Trophoblast cell (in vitro differentiated cells and primary cell): ENCODE measurements around the gene C1QL3.

Source experiments
- DNase-seq, 2 donors: peaks; one replicate each; pipeline ENCODE4 v3.0.0-alpha.2; 2016
- H2AFZ ChIP-seq: 2 replicates; pipeline ENCODE4 v1.6.1; 2013; ENCODE audit warnings: low read length, moderate library complexity, mild to moderate bottlenecking; ENCODE audit not compliant: insufficient read depth, poor library complexity
- H2AK5ac ChIP-seq: 2 replicates; pipeline ENCODE4 v1.6.1; 2013; ENCODE audit warnings: mild to moderate bottlenecking, low read length
- H2BK120ac ChIP-seq: 2 replicates; pipeline ENCODE4 v1.6.1; 2013; ENCODE audit warnings: low read length, mild to moderate bottlenecking, moderate library complexity; ENCODE audit not compliant: insufficient read depth, poor library complexity
- H2BK12ac ChIP-seq: 2 replicates; pipeline ENCODE4 v1.6.1; 2013; ENCODE audit warnings: mild to moderate bottlenecking, low read length, moderate library complexity
- H2BK5ac ChIP-seq: 2 replicates; pipeline ENCODE4 v1.6.1; 2013; ENCODE audit warnings: low read length, low read depth, moderate library complexity, mild to moderate bottlenecking; ENCODE audit not compliant: poor library complexity
- H3K14ac ChIP-seq: 2 replicates; pipeline ENCODE4 v1.6.1; 2013; ENCODE audit warnings: mild to moderate bottlenecking, low read length
- H3K18ac ChIP-seq: 2 replicates; pipeline ENCODE4 v1.6.1; 2013; ENCODE audit warnings: mild to moderate bottlenecking, low read length
- H3K23ac ChIP-seq: 2 replicates; pipeline ENCODE4 v1.6.1; 2013; ENCODE audit warnings: low read length
- H3K27ac ChIP-seq: 2 replicates; pipeline ENCODE4 v1.5.1; 2013; ENCODE audit warnings: low read depth, mild to moderate bottlenecking, inconsistent platforms, low read length, moderate library complexity
- H3K27me3 ChIP-seq: 2 replicates; pipeline ENCODE4 v1.6.1; 2013; ENCODE audit warnings: inconsistent platforms, mild to moderate bottlenecking, low read length, moderate library complexity; ENCODE audit not compliant: insufficient read depth
- H3K36me3 ChIP-seq, 2 experiments: 1 replicate in 1 of 2; 2 replicates in 1 of 2; pipeline ENCODE4 v1.6.1; 2013; ENCODE audit warnings: low read length in 2 of 2, mild to moderate bottlenecking in 2 of 2, moderate library complexity in 1 of 2; ENCODE audit not compliant: insufficient read depth in 2 of 2, control insufficient read depth in 1 of 2
- H3K4ac ChIP-seq: 2 replicates; pipeline ENCODE4 v1.6.1; 2013; ENCODE audit warnings: low read depth, mild to moderate bottlenecking, low read length, moderate library complexity
- H3K4me1 ChIP-seq, 2 experiments: 1 replicate in 1 of 2; 2 replicates in 1 of 2; pipeline ENCODE4 v1.6.1; 2013; ENCODE audit warnings: low read length in 2 of 2, mild to moderate bottlenecking in 2 of 2, moderate library complexity in 1 of 2; ENCODE audit not compliant: insufficient read depth in 2 of 2, control insufficient read depth in 1 of 2
- H3K4me2 ChIP-seq: 2 replicates; pipeline ENCODE4 v1.6.1; 2013; ENCODE audit warnings: inconsistent platforms, mild to moderate bottlenecking, low read length, moderate library complexity
- H3K4me3 ChIP-seq: 2 replicates; pipeline ENCODE4 v1.5.1; 2013; ENCODE audit warnings: mild to moderate bottlenecking, low read depth, low read length, inconsistent platforms
- H3K79me1 ChIP-seq: one replicate; pipeline ENCODE4 v1.6.1; 2013; ENCODE audit warnings: low read length
- H3K79me2 ChIP-seq: 2 replicates; pipeline ENCODE4 v1.6.1; 2013; ENCODE audit warnings: low read length, mild to moderate bottlenecking; ENCODE audit not compliant: control insufficient read depth, insufficient read depth, poor library complexity
- H3K9ac ChIP-seq: 2 replicates; pipeline ENCODE4 v1.6.1; 2013; ENCODE audit warnings: mild to moderate bottlenecking, low read length
- H3K9me3 ChIP-seq: 2 replicates; pipeline ENCODE4 v1.6.1; 2013; ENCODE audit warnings: low read depth, mild to moderate bottlenecking, control low read depth, inconsistent platforms, low read length; ENCODE audit not compliant: insufficient read depth
- H4K12ac ChIP-seq: 2 replicates; pipeline ENCODE4 v1.6.1; 2013; ENCODE audit warnings: low read depth, mild to moderate bottlenecking, low read length, moderate library complexity
- H4K8ac ChIP-seq: 2 replicates; pipeline ENCODE4 v1.6.1; 2013; ENCODE audit warnings: low read depth, mild to moderate bottlenecking, low read length, moderate library complexity
- H4K91ac ChIP-seq: one replicate; pipeline ENCODE4 v1.6.1; 2013; ENCODE audit warnings: low read depth, mild to moderate bottlenecking, low read length, moderate library complexity
- WGBS: extraction: QIAGEN DNeasy Blood & Tissue Kit; methylation state at CpG from one replicate; pipeline ENCODE4 v1.1.7; 2013; ENCODE audit warnings: missing lambda C conversion rate; ENCODE audit not compliant: insufficient read length, insufficient coverage; ENCODE audit errors: extremely low coverage; 5-methylcytosine and 5-hydroxymethylcytosine counted together

The C1QL3 gene

DNA sequence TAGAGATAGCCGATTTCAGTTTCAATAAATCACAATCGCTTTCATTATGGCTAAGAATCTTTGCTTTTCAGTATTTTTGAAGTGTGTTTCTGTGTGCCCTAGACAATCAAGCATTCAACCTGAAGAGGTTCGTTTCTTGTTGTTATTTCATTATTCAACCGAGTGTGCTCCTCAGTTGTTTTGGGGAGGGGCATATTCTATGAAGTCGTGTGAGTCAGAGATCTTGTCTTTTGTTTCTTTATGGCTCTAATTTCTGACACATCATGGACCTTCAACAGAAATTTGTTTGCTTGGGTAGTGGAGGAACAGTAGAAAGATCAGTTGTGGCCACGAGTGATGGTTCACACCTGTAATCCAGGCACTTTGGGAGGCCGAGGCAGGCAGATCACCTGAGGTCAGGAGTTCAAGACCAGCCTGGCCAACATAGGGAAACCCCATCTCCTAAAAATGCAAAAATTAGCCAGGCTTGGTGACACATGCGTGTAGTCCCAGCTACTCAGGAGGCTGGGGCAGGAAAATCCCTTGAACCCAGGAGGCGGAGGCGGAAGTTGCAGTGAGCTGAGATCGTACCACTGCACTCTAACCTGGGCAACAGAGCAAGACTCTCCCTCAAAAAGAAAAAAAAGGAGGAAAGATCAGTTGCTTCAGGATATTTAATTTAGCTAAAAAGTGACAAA lies 38.3 kb downstream of the C1QL3 start:
- H3K27me3 ChIP-seq, result no peaks in the 10 kb centered on the region
- no peaks in the 10 kb centered on the region for H3K9me3 ChIP-seq
- H3K18ac ChIP-seq, result no peak overlapping the region
- H3K9ac ChIP-seq, result no peak overlapping the region
- H3K4ac ChIP-seq, result no peak overlapping the region
- H2BK12ac ChIP-seq, result no peak overlapping the region
- no peaks in the 10 kb centered on the region for H3K4me1 ChIP-seq
- no peak overlapping the region for H4K8ac ChIP-seq
- no peaks in the 10 kb centered on the region for H3K79me1 ChIP-seq
- H3K27ac ChIP-seq, result no peak overlapping the region
- no peak overlapping the region for H2AFZ ChIP-seq
- no peak for DNase-seq
- H3K4me3 ChIP-seq, result no peak overlapping the region
- H3K4me2 ChIP-seq, result no peak overlapping the region
- H2BK120ac ChIP-seq, result no peak overlapping the region
- no peak overlapping the region for H3K14ac ChIP-seq
- H2AK5ac ChIP-seq, result no peak overlapping the region
- H3K79me2 ChIP-seq, result no peaks in the 10 kb centered on the region
- WGBS, result no CpG with 5 or more reads among the region's 11 CpGs
- H4K12ac ChIP-seq, result no peak overlapping the region
- H2BK5ac ChIP-seq, result no peak overlapping the region
- no peaks in the 10 kb centered on the region for H3K36me3 ChIP-seq
- no peak overlapping the region for H3K23ac ChIP-seq
- no peak overlapping the region for H4K91ac ChIP-seq

DNA sequence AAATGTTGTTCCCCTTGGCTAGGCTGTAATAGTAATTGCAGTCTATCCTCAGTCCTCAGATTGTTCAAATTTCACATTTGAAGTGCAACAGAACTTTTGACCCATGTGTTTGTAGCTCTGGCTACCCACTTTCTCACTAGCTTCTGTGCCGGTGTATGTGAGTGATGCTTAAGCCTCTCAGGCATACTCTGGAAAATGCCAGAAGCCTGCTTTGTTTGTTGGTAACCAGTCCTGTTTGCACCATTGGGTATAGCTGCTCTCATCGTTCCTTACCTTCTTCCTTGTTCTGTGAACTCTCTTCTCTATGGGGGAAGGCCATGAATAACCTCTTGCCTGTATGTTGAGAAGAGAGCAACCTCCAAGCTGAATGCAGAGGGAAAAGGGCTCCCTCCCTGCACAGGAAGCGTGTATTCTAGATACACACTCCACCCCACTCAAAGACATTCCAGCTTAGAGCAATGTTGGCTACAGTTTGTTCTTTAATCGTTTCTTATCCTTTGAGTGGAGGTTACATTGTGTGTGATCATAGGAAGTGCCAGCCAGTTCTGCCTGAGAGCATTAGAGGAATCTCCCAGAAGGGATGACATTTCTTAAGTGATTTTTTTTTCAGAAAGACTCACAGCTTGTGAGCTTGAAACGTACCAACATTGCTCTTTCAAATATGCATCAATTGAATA lies 40.5 kb downstream of the C1QL3 start:
- Histone ChIP-seq H3K36me3 (no peaks in the 10 kb centered on the region), H3K18ac (no peak overlapping the region), H2BK5ac (no peak overlapping the region), H3K23ac (no peak overlapping the region), H3K79me1 (no peaks in the 10 kb centered on the region), H3K79me2 (no peaks in the 10 kb centered on the region), H3K14ac (no peak overlapping the region), H2BK12ac (no peak overlapping the region), H3K27me3 (no peaks in the 10 kb centered on the region), H2AFZ (no peak overlapping the region), H3K4me3 (no peak overlapping the region), H2BK120ac (no peak overlapping the region), H4K91ac (no peak overlapping the region), H3K9me3 (no peaks in the 10 kb centered on the region), H3K4ac (no peak overlapping the region), H4K12ac (no peak overlapping the region), H2AK5ac (no peak overlapping the region), H3K9ac (no peak overlapping the region), H3K4me1 (no peaks in the 10 kb centered on the region), H4K8ac (no peak overlapping the region), H3K27ac (no peak overlapping the region), H3K4me2 (no peak overlapping the region)
- WGBS, result no CpG with 5 or more reads among the region's 5 CpGs
- no peak for DNase-seq

DNA sequence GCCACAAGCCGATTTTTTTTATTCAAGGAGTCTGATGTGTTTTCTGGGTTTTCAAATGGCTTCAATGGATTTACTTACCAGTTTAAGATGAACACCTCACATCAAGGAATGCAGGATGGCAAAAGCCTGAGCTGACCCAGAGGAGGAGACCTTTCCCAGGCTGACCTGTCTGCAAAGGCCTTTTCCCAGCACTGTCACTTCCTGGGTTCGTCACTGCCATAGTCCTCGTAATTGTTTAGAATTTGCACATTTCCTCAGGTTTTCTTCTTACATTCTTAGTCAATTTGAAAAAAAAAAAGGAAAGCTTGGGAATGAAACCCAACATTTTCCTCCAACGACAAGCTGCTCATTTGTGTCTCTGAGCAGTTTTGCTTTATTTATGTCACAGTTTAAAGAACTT lies 42.9 kb downstream of the C1QL3 start:
- H3K14ac ChIP-seq, result no peak overlapping the region
- no peak overlapping the region for H3K4ac ChIP-seq
- no CpG with 5 or more reads among the region's 4 CpGs for WGBS

DNA sequence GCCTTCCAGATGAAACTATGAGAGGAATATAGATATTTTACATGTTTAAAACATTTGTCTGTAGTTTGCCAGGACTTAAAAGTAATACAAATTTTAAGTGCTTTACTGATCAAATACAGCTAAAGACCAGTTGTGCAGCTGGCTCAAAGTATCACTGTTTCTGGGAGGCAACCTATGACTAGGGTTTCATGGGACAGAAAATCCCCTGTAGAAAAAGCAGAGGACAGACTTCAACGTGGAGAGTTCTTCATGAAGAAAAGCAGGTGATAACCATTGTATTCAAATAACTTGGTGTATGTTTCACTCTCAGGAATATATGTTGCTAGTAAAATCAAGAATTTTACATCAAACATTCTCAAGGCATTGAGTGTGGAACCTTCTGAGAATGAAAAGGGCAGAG lies 43.9 kb downstream of the C1QL3 start:
- H2BK120ac ChIP-seq, result no peak overlapping the region
- no peaks in the 10 kb centered on the region for H3K27me3 ChIP-seq
- H3K23ac ChIP-seq, result no peak overlapping the region
- H4K12ac ChIP-seq, result no peak overlapping the region
- H3K4me2 ChIP-seq, result no peak overlapping the region
- no peak for DNase-seq
- no peak overlapping the region for H3K14ac ChIP-seq
- H2BK5ac ChIP-seq, result no peak overlapping the region
- WGBS, result no CpG with 5 or more reads among the region's 1 CpG
- H3K4me1 ChIP-seq, result no peaks in the 10 kb centered on the region
- no peak overlapping the region for H4K91ac ChIP-seq
- no peaks in the 10 kb centered on the region for H3K9me3 ChIP-seq
- no peaks in the 10 kb centered on the region for H3K79me2 ChIP-seq
- H4K8ac ChIP-seq, result no peak overlapping the region
- H3K18ac ChIP-seq, result no peak overlapping the region
- H3K9ac ChIP-seq, result no peak overlapping the region
- no peak overlapping the region for H3K27ac ChIP-seq
- no peak overlapping the region for H2BK12ac ChIP-seq
- H2AFZ ChIP-seq, result no peak overlapping the region
- H2AK5ac ChIP-seq, result no peak overlapping the region
- no peak overlapping the region for H3K4me3 ChIP-seq
- H3K4ac ChIP-seq, result no peak overlapping the region
- H3K79me1 ChIP-seq, result no peaks in the 10 kb centered on the region
- no peaks in the 10 kb centered on the region for H3K36me3 ChIP-seq

More for the DNA sequence above, 42.9 kb downstream of the C1QL3 start:
- H2BK5ac ChIP-seq, result no peak overlapping the region
- no peak overlapping the region for H2AK5ac ChIP-seq
- H3K79me1 ChIP-seq, result no peaks in the 10 kb centered on the region
- H2BK12ac ChIP-seq, result no peak overlapping the region
- no peak overlapping the region for H3K4me2 ChIP-seq
- H3K4me3 ChIP-seq, result no peak overlapping the region
- no peak overlapping the region for H3K9ac ChIP-seq
- H2AFZ ChIP-seq, result no peak overlapping the region
- no peak for DNase-seq
- H3K36me3 ChIP-seq, result no peaks in the 10 kb centered on the region
- H3K79me2 ChIP-seq, result no peaks in the 10 kb centered on the region
- H4K12ac ChIP-seq, result no peak overlapping the region
- H3K4me1 ChIP-seq, result no peaks in the 10 kb centered on the region
- H3K9me3 ChIP-seq, result no peaks in the 10 kb centered on the region
- H4K8ac ChIP-seq, result no peak overlapping the region
- H4K91ac ChIP-seq, result no peak overlapping the region
- H3K23ac ChIP-seq, result no peak overlapping the region
- no peak overlapping the region for H2BK120ac ChIP-seq
- no peak overlapping the region for H3K27ac ChIP-seq
- no peak overlapping the region for H3K18ac ChIP-seq
- H3K27me3 ChIP-seq, result no peaks in the 10 kb centered on the region
